ENCODE measurements around the gene INPP5K.
"Not testable (repeated sequence)": the region's sequence is repeated elsewhere in the genome, so short reads cannot be mapped to it uniquely, and the experiment has no call there.

Gene INPP5K

GRCh38 chr17:1516388-1517161, at the start of gene INPP5K:
Gene INPP5K (minus strand): TSS chr17:1516612. CDS start chr17:1516499, 113 bp downstream.
- DNase-seq, result peak; percentile 97

GRCh38 chr17:1565877-1566276, 49.5 kb upstream of the INPP5K start:
- no peak for DNase-seq

- DNase-seq, result no peak
Measured at GRCh38 chr17:1563786-1564613, 47.6 kb upstream of the INPP5K start.

GRCh38 chr17:1563471-1563785, 47.0 kb upstream of the INPP5K start:
- DNase-seq, result not testable (repeated sequence)

- DNase-seq, result peak; percentile 17
Measured at GRCh38 chr17:1562176-1562643, 45.8 kb upstream of the INPP5K start.

GRCh38 chr17:1561420-1562175, 45.2 kb upstream of the INPP5K start:
- peak; percentile 19 for DNase-seq

- DNase-seq, result no peak
Measured at GRCh38 chr17:1560858-1561355, 44.5 kb upstream of the INPP5K start.

- DNase-seq, result no peak
Measured at GRCh38 chr17:1560101-1560857, 43.9 kb upstream of the INPP5K start.

GRCh38 chr17:1559047-1560043, 42.9 kb upstream of the INPP5K start:
- no peak for DNase-seq

GRCh38 chr17:1558401-1558800, 42.0 kb upstream of the INPP5K start:
- DNase-seq, result no peak

GRCh38 chr17:1557355-1558095, 41.1 kb upstream of the INPP5K start:
- DNase-seq, result no peak

GRCh38 chr17:1555651-1556471, 39.4 kb upstream of the INPP5K start:
- no peak for DNase-seq

GRCh38 chr17:1554751-1555540, 38.5 kb upstream of the INPP5K start:
- DNase-seq, result no peak

- no peak for DNase-seq
Measured at GRCh38 chr17:1553354-1554266, 37.2 kb upstream of the INPP5K start.

- no peak for DNase-seq
Measured at GRCh38 chr17:1552932-1553331, 36.5 kb upstream of the INPP5K start.

GRCh38 chr17:1551741-1552140, 35.3 kb upstream of the INPP5K start:
- DNase-seq, result no peak

- DNase-seq, result no peak
Measured at GRCh38 chr17:1548032-1548431, 31.6 kb upstream of the INPP5K start.

Measured in activated gamma-delta T cell treated with Interleukin-2 at 50 U/mL for 16 hours (primary cell).